Astrocyte (in vitro differentiated cells and primary cell): Measurements from ENCODE around the gene INO80B. TPM values are rescaled to one million over a fixed set of nuclear protein-coding genes. Genes with fewer than 3 reads are reported as not detected.
"Not testable (repeated sequence)": the region's sequence is repeated elsewhere in the genome, so short reads cannot be mapped to it uniquely, and the experiment has no call there.

ENCODE experiments used
- DNase-seq: peaks from one replicate; pipeline ENCODE4 v3.0.0-alpha.2; 2010; ENCODE audit warnings: low read depth
- FAIRE-seq: peaks from 2 replicates; lab custom pipeline; 2011; peaks lifted over from hg19 to GRCh38; lab: Jason Lieb, UNC
- H2AFZ ChIP-seq: 2 replicates; pipeline ENCODE4 v1.6.0; 2012; ENCODE audit warnings: low read depth, low read length, inconsistent platforms
- H3K27ac ChIP-seq: 2 replicates; pipeline ENCODE4 v1.5.1; 2011; ENCODE audit warnings: low read depth, low read length, inconsistent platforms
- H3K27me3 ChIP-seq: 2 replicates; pipeline ENCODE4 v1.6.0; 2011; ENCODE audit warnings: low read length, inconsistent platforms; ENCODE audit not compliant: insufficient read depth
- H3K36me3 ChIP-seq: 2 replicates; pipeline ENCODE4 v1.5.1; 2011; ENCODE audit warnings: low read length, inconsistent platforms; ENCODE audit not compliant: insufficient read depth
- H3K4me1 ChIP-seq: 2 replicates; pipeline ENCODE4 v1.5.1; 2011; ENCODE audit warnings: low read length, inconsistent platforms; ENCODE audit not compliant: insufficient read depth
- H3K4me2 ChIP-seq: 2 replicates; pipeline ENCODE4 v1.6.0; 2012; ENCODE audit warnings: low read length, inconsistent platforms
- H3K4me3 ChIP-seq: 2 replicates; pipeline ENCODE4 v1.5.1; 2011; ENCODE audit warnings: low read depth, mild to moderate bottlenecking, low read length, inconsistent platforms; ENCODE audit not compliant: insufficient read depth
- H3K79me2 ChIP-seq: 2 replicates; pipeline ENCODE4 v1.6.0; 2012; ENCODE audit warnings: mild to moderate bottlenecking, low read length, inconsistent platforms; ENCODE audit not compliant: insufficient read depth
- H3K9ac ChIP-seq: 2 replicates; pipeline ENCODE4 v1.6.0; 2012; ENCODE audit warnings: mild to moderate bottlenecking, low read length, inconsistent platforms
- H3K9me3 ChIP-seq: 2 replicates; pipeline ENCODE4 v1.5.1; 2012; ENCODE audit warnings: low read depth, mild to moderate bottlenecking, low read length, inconsistent platforms; ENCODE audit not compliant: insufficient read depth
- H4K20me1 ChIP-seq: 2 replicates; pipeline ENCODE4 v1.6.0; 2012; ENCODE audit warnings: low read length, inconsistent platforms; ENCODE audit not compliant: insufficient read depth
- H3K27ac Mint-ChIP-seq: one replicate; pipeline ENCODE4 v1.8.0; 2021; ENCODE audit warnings: mild to moderate bottlenecking, mixed read lengths; ENCODE audit not compliant: unreplicated experiment
- H3K27me3 Mint-ChIP-seq: one replicate; pipeline ENCODE4 v1.8.0; 2021; ENCODE audit warnings: low read depth, mixed read lengths; ENCODE audit not compliant: unreplicated experiment
- H3K36me3 Mint-ChIP-seq: one replicate; pipeline ENCODE4 v1.8.0; 2021; ENCODE audit warnings: low read depth, mixed read lengths; ENCODE audit not compliant: unreplicated experiment
- H3K4me1 Mint-ChIP-seq: one replicate; pipeline ENCODE4 v1.8.0; 2021; ENCODE audit warnings: low read depth, mixed read lengths; ENCODE audit not compliant: unreplicated experiment
- H3K4me3 Mint-ChIP-seq: one replicate; pipeline ENCODE4 v1.8.0; 2021; ENCODE audit warnings: mild to moderate bottlenecking, moderate library complexity, mixed read lengths; ENCODE audit not compliant: unreplicated experiment
- H3K9me3 Mint-ChIP-seq: one replicate; pipeline ENCODE4 v1.8.0; 2021; ENCODE audit warnings: mild to moderate bottlenecking, mixed read lengths; ENCODE audit not compliant: unreplicated experiment
- CTCF ChIP-seq: IDR thresholded peaks from 2 replicates; pipeline ENCODE4 v1.5.1; 2011; ENCODE audit warnings: low read depth, mild to moderate bottlenecking, inconsistent platforms, low read length, moderate library complexity; ENCODE audit not compliant: insufficient read depth
- EZH2 ChIP-seq: IDR thresholded peaks from 2 replicates; pipeline ENCODE4 v1.6.1; 2012; ENCODE audit warnings: mild to moderate bottlenecking, low read length, inconsistent platforms; ENCODE audit not compliant: insufficient read depth
- total RNA-seq: library from RNA; stranded (reverse); gene quantifications from 2 replicates; pipeline ENCODE4 v1.2.1, GENCODE V29; 2021

The INO80B gene
- total RNA-seq, 1 donor from 2014 or later, result 19.2 TPM

GRCh38 chr2:74482801-74483674 lies 28.2 kb downstream of the INO80B start, which contains the start of the genes CCDC142 and TTC31:
CCDC142 (minus strand) TSS chr2:74482998; CDS start chr2:74482837, 161 bp downstream.
TTC31 (plus strand) TSS chr2:74483081; CDS start chr2:74483096, 15 bp downstream.
- H3K4me1 Mint-ChIP-seq, result peaks cover 3% of the 10 kb centered on the region
- Histone ChIP-seq H4K20me1 (peaks cover 13% of the 10 kb centered on the region), H3K9ac (peak within 1 kb of the TSS; percentile 88), H3K4me2 (peak within 1 kb of the TSS; percentile 97), H2AFZ (peak within 1 kb of the TSS; percentile 95), H3K27ac (peak within 1 kb of the TSS; percentile 83), H3K9me3 (no peaks in the 10 kb centered on the region), H3K36me3 (peaks cover 3% of the 10 kb centered on the region), H3K4me1 (peaks cover 15% of the 10 kb centered on the region), H3K79me2 (peaks cover 37% of the 10 kb centered on the region), H3K27me3 (no peaks in the 10 kb centered on the region), H3K4me3 (peak within 1 kb of the TSS; percentile 97)
- H3K4me3 Mint-ChIP-seq, result peak within 1 kb of the TSS; percentile 98
- H3K36me3 Mint-ChIP-seq, result peaks cover 6% of the 10 kb centered on the region
- H3K27me3 Mint-ChIP-seq, result no peaks in the 10 kb centered on the region
- no peaks in the 10 kb centered on the region for H3K9me3 Mint-ChIP-seq
- H3K27ac Mint-ChIP-seq, result peak within 1 kb of the TSS; percentile 89
- DNase-seq (peak; percentile 89), FAIRE-seq (no peak)
- TF ChIP-seq CTCF (peak; percentile 88), EZH2 (no peak)

GRCh38 chr2:74483675-74484164 lies 28.8 kb downstream of the INO80B start:
- not testable (repeated sequence) for H3K9me3 Mint-ChIP-seq, H3K9me3 ChIP-seq, H3K27ac ChIP-seq, H3K36me3 Mint-ChIP-seq, FAIRE-seq, DNase-seq, H3K4me1 Mint-ChIP-seq, H3K36me3 ChIP-seq, H3K27me3 Mint-ChIP-seq, H3K27me3 ChIP-seq
- peaks cover 15% of the 10 kb centered on the region for H3K4me1 ChIP-seq
- H3K4me3 Mint-ChIP-seq, result peak overlapping the region; percentile 98
- peak overlapping the region; percentile 97 for H3K4me3 ChIP-seq
- H3K79me2 ChIP-seq, result peaks cover 37% of the 10 kb centered on the region
- peak overlapping the region; percentile 89 for H3K27ac Mint-ChIP-seq
- H3K4me2 ChIP-seq, result peak overlapping the region; percentile 97
- peaks cover 13% of the 10 kb centered on the region for H4K20me1 ChIP-seq
- peak overlapping the region; percentile 95 for H2AFZ ChIP-seq
- H3K9ac ChIP-seq, result peak overlapping the region; percentile 88

GRCh38 chr2:74486141-74486540 lies 31.3 kb downstream of the INO80B start:
- DNase-seq, result no peak
- Histone ChIP-seq H3K79me2 (peaks cover 20% of the 10 kb centered on the region), H3K4me1 (peaks cover 8% of the 10 kb centered on the region), H3K9me3 (no peaks in the 10 kb centered on the region), H3K36me3 (peaks cover 5% of the 10 kb centered on the region), H3K27ac (no peak overlapping the region), H3K4me2 (no peak overlapping the region), H3K27me3 (no peaks in the 10 kb centered on the region), H4K20me1 (peaks cover 13% of the 10 kb centered on the region), H3K4me3 (no peak overlapping the region), H3K9ac (no peak overlapping the region), H2AFZ (no peak overlapping the region)
- TF ChIP-seq CTCF (no peak), EZH2 (no peak)
- Mint-ChIP-seq H3K4me1 (peaks cover 8% of the 10 kb centered on the region), H3K9me3 (no peaks in the 10 kb centered on the region), H3K27ac (no peak overlapping the region), H3K4me3 (peak overlapping the region; percentile 21), H3K27me3 (no peaks in the 10 kb centered on the region), H3K36me3 (peaks cover 18% of the 10 kb centered on the region)
- FAIRE-seq, result no peak
